NCI-H2107 treated with DMSO at 0.1 percent for 48 hours (cell line): ENCODE data around the gene OR6C65.
"Not testable (repeated sequence)": the region's sequence is repeated elsewhere in the genome, so short reads cannot be mapped to it uniquely, and the experiment has no call there.

Source experiments
- DNase-seq: peaks from one replicate; lab custom pipeline; 2025; ENCODE audit not compliant: unreplicated experiment; lab: John Stamatoyannopoulos, UW

The OR6C65 gene

DNA sequence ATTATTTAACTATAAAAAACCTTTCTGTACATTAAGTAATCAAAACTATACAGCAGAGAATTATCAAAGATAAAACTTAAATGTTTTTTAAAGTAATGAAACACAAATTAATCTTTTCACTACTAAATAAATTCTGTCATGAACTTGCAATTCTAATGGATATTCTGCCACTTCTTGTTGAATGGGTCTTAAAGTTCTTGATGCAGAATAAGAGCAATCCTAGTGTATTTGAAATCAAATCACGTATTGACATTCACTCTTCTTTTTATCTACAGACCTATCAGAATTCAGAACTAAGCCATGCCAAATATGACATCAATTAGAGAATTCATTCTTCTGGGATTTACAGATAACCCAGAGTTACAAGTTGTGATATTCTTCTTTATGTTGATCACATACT lies at the start of gene OR6C65:
TSS of gene OR6C65 (plus strand) at position 301 of the 400 bp plus-strand sequence. CDS start at position 301, 0 bp downstream.
- DNase-seq, result no peak

DNA sequence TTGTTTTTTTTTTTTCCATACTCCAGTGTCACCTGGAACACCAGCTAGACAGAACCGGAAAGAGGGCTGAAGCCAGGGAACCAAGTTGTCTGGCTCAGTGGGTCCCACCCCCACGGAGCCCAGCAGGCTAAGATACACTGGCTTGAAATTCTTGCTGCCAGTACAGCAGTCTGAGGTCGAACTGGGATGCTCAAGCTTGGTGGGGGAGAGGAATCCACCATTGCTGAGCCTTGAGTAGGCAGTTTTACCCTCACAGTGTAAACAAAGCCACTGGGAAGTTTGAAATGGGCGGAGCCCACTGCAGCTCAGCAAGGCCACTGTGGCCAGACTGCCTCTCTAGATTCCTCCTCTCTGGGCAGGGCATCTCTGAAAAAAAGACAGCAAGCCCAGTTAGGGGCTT lies 45.0 kb upstream of the OR6C65 start:
- not testable (repeated sequence) for DNase-seq

DNA sequence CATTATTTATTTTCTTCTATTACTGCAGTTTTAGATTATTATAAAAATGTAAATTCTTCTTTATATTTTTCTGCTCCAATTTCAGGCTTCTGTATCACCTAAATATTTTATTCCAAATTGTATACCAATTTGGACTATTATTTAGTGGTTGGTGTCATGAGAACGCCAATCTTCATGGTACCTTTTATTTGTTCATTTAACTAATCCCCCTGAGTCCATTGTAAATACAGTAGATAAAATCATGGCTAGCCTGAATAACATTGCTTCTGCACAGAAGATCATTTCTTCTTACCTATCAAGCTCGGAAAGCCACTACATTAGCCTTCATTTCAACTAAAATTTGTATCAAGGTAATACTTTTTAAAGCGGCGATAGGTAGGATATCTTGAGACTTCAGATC lies 37.7 kb upstream of the OR6C65 start, which contains the start of gene OR6C75:
TSS of gene OR6C75 (plus strand) at position 301 of the 400 bp plus-strand sequence. CDS start 2,136 bp downstream, outside the sequence.
- no peak for DNase-seq

DNA sequence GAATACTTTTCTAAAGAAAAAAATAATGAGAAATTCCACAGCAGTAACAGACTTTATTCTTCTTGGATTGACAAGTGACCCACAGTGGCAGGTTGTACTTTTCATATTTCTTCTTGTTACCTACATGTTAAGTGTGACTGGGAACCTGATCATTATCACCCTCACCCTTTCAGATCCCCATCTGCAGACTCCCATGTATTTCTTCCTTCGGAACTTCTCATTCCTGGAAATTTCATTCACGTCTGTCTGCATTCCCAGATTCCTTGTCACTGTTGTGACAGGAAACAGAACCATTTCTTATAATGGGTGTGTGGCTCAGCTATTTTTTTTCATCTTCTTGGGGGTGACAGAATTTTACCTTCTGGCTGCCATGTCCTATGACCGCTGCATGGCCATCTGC lies 35.2 kb upstream of the OR6C65 start:
- DNase-seq, result no peak

DNA sequence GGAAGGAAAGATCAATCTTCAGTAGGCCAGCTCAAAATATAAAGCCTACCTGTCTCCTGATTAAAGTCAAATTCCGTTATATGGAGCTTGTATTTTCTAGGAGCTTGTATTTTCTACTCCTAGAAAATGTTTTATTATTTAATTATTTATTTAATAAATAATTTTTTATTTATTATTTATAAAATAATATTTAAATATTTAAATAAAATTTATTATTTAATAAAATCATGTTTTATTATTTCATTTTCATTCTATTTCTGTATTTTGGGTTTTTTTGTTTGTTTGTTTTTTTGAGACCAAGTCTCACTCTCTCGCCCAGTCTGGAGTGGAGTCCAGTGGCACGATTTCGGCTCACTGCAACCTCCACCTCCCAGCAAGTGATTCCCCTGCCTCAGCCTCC lies 27.8 kb upstream of the OR6C65 start:
- no peak for DNase-seq

DNA sequence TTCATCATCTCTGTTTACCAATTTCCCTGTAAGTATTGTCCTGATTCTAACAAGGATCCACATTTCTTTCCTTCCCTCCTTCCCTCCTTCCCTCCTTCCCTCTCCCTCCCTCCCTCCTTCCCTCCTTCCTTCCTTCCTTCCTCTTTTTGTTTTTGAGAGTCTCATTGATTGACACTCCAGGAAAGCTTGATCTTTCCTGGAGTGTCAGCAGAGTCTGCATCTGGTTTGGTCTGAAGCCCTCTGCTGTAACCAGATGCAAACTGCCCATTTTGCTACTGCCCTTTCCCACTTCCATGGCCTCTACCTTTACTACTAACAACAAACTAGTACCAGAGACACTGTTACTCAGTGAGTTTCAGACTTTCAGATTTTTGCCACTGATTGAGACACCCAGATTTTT lies 14.4 kb upstream of the OR6C65 start:
- no peak for DNase-seq

DNA sequence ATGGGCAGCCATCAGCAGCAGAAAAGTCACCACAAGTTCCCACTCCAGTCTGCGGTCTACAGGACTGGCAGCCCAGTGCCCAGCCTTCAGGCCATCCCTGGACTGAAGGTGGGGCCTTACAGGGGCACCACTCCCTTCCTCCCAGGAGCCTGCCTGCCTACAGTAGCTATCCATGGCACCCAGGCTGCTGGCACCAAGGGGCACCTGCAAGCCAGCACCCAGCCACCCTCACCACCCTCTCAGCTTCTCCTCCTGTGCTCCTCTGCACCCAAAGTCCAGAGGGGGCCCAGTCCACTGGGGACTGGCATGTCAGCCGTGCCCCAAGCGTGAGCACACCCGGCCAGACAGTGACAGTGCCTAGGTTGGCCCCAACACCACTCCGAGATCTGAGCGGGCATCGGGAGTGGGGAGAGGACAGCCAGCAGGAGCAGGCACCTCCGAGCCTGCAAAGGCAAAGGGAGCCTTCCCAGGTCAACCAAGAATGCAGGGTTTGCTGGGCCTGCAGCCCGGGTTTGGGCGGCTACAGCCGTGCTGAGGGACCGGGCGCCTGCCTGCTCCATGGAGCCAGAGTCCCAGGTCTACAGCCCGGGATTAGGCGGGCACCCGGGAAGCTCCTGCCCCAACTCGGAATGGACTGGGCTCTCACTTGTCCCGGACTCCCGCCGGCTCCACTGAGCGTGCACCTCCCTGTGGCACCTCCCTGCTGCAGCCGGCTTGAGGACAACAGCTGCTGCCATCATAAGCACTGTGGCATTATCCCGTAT lies 8.1 kb upstream of the OR6C65 start:
- DNase-seq, result no peak

DNA sequence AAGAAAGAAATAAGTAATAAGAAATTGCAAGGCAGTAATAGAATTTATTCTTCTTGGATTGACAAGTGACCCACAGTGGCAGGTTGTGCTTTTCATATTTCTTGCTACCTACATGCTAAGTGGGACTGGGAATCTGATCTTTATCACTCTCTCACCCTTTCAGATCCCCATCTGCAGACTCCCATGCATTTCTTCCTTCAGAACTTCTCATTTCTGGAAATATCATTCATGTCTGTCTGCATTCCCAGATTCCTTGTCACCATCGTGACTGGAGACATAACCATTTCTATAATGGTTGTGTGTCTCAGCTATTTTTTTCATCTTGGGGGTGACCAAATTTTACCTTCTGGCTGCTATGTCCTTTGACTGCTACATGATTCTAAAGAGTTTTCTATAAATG lies 4.0 kb upstream of the OR6C65 start:
- DNase-seq, result no peak

DNA sequence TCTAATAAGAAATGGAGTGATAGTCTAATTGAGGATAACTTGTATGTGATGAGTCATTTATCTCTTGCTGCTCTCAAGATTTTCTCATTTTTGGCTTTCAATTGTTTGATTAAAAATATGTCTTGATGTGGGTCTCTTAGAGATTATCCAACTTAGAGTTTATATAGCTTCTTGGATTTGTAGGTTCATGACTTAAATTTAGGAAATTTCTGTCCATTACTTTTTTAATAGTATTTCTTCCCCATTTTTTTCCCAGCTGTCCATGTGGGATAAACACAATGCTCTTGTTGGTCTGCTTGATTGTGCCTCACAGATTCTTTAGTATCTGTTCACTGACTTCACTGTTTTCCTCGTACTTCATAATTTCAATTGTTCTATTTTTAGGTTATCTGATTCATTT lies 7.5 kb downstream of the OR6C65 start:
- no peak for DNase-seq

DNA sequence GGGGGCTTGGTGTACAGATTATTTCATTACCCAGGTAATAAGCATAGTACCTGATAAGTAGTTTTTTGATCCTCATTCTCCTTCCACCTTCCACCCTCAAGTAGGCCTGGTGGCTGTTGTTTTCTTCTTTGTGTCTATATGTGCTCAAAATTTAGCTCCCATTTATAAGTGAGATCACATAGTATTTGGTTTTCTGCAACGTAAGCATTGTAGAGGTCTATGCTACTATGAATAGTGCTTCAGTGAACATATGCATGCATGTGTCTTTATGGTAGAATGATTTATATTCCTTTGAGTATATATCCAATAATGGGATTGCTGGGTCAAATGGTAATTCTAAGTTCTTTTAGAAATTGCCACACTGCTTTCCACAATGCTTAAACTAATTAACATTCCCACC lies 8.8 kb downstream of the OR6C65 start:
- DNase-seq, result not testable (repeated sequence)

DNA sequence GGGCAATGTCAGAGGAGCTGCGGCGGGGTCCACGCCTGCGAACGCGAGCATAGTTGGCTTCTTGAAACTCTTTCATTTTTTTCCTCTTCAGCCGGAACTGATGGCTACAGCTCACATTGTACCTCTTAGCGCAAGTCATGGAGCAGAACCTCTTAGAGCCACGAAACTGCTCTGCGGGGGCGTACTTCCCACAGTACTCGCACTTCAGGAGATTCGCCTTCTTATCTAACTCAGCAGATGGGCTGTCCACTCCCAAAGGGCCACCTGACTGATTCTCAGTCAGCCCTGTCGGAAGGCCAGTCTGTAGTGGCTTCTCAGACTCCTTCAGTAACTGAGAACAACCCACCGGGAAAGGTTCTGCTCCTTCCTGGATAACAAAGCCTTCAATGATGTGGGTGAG lies 11.8 kb downstream of the OR6C65 start:
- not testable (repeated sequence) for DNase-seq

DNA sequence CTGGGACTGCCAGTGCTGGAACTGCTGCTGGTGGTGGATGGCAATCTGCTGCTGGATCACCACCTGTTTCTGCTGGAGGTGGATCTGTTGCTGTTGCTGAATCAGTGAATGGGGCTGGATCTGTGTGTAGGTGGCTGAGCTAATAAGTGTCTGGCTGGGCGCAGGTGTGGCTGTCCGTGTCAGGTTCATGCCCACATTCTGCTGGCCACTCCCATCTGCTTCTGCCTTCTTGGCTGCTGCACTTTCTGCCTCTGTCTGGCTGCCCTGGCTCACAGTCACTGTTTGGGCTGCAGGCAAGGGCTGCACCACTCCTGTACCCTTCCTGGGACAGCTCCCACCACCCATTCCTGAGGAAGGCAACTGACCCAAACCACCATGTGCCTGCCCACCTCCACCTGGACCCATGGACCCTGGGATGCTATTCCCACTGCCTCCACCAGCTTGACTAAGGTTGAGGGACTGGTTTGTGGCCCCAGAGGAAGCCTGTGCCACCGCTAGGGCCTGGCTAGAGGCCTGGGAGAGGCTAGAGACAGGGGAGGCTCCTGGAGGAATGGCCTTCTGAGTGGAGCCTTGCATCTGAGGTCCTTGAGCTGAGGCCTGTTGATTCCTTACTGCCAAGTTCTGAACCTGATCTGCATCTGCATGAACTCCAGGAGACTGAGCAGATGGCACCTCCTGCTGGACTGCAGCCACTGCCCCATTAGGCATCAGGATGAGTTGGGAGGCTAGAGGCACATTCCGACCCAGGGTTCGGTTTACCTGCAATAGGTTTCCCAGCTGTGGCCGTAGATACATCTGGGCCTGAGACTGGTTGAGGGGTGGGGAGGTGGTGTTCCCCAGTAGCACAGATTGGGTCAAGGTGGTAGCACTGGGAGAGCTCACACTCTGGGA lies 13.4 kb downstream of the OR6C65 start:
- not testable (repeated sequence) for DNase-seq

DNA sequence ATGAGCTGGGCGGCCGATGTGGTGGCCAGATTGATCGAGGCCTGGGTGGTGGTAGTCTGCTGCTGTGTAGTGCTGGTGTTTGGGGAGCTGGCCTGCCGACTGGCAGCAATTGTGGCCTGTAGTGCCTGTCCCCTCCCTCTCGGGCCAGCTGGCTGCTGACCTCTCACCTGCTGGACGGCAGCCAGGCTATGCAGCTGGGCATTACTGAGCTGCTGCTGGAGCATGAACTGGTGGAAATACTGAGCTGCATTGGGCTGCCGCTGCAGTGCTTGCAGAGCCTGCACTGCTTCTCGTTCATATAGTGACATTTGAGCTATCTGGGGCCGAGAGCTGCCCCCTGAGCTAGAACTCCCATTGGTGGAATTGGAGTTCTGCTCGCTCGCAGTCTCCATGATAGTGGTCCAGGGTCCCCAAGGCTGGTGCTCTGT lies 14.1 kb downstream of the OR6C65 start:
- not testable (repeated sequence) for DNase-seq

DNA sequence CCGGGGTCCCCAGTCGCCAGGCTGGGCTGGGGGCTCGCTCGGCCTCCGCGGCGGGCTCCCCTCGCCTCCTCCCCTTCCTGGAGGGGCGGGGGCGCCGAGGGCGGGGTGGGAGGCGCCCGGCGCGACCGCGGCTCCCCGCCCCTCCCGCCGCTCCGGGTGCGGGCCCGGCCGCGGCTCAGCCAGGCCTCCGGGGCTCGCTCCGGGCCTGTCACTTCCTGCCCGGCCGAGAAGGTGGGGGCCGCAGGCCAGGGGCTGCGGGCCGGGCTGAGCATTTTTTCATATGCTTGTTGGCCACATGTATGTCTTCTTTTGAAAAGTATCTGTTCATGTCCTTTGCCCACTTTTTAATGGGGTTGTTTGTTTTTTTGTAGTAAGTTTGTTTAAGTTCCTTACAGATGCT lies 14.6 kb downstream of the OR6C65 start:
- DNase-seq, result not testable (repeated sequence)

DNA sequence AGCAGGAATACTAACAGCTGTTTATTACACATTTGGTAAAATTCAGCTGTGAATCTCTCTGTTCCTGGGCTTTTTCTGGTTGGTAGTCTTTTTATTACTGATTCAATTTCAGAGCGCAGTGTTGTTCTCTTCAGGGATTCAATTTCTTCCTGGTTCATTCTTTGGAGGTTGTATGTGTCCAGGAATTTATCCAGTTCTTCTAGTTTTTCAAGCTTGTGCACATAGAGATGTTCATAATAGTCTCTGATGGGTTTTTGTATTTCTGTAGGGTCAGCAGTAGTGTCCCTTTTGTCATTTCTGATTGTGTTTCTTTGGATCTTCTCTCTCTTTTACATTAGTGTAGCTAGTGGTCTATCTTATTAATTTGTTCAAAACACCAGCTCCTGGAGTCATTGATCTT lies 16.6 kb downstream of the OR6C65 start:
- DNase-seq, result no peak

DNA sequence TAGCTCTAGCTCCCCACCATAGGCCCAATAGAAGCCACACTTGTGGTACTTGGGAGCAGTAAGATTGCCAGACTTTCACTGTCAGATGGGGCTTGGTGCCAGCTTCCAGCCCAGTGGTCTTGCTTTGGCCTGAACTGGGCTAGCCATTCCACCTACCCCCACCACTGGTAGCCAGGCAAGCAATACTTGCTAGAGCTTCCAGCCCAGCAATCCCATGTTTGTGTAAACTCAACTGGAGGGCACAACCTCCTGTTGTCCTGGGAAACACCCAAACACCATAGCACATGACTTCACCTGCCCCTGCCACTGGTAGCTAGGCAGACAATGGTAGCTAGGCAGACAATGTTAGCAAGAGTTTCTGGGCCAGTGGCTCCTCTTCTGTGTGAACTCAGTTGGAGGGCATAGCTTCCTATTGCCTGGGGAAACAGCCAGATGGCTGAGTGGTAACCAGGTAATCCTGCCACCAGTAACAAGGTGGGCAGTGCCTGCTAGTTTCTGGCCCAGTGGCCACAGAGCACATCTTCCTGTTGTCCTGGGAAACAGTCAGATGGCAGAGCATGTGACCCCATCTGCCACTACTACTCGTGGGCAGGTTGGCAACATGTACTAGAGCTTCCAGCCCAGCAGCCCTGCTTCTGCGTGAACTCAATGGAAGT lies 20.1 kb downstream of the OR6C65 start:
- DNase-seq, result no peak

DNA sequence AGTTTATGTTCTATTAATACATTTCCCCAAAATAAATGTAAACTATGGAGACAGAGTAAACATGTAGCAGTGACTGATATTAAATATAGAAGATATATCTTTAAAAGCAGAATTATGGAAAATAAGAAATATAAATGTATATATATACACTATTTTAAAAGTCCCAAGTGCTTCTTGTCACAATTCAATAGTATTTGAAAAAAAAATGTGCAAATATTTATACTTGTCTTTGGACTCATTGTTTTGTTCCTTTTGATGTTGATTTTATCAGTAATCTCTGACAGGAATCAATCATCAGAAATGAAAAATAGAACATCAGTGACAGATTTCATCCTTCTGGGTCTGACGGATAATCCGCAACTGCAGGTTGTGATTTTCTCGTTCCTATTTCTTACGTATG lies 25.6 kb downstream of the OR6C65 start, which contains the start of gene OR6C76:
TSS of gene OR6C76 (plus strand) at position 301 of the 400 bp plus-strand sequence. CDS start at position 301, 0 bp downstream.
- DNase-seq, result no peak

DNA sequence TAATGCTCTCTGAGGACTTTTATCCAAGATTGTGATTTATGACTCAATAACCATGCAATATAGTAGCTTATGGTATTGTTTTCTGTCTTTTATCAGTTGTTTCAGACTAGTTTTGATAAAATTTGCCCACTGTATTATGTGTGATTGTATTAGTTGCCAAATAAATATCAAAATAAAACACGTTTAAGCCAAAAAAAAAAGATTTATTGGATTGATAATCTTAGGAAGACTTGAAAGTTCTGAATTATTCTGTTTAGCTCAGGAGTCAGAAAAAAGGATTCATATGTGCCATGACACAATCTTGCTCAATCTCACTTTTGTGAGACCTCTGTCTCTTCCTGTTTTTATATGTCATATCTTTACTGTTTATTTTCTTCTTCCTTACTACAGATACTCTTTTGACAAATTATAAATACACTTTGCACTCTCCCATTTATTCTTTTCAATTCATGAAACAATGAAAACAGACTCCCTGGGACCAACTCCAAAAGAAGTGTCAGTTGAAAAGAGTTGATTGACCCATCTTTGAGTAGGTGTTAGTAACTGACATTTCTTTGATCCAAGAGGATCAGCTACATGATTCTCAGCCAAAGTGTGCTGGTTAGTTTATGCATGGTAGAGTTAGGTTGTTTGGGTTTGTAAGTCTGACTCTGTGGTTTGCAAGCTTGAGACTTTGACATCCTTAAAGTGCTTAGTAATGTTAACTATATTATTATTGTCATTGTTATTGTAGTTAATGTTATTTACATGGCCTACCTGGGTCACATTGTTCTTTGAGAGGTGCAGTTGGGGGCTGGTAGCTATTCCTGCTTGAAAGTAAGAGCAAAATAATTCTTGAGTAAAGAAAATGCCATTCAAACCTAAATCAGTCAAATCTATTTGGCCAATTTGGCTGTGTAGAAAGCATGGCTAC lies 28.3 kb downstream of the OR6C65 start:
- DNase-seq, result no peak

DNA sequence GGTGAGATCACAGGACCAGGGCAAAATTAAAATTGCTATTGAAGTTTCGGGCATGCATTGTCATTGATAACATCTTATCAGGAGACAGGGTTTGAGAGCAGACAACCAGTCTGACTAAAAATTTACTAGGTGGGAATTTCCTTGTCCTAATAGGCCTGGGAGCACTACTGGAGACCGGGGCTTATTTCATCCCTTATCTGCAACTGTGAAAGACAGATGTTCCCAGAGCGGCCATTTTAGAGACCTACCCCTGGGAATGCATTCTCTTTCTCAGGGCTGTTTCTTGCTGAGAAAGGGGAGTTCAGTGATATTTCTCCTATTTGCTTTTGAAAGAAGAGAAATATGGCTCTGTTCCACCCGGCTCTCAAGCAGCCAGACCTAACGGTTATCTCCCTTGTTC lies 40.9 kb downstream of the OR6C65 start:
- DNase-seq, result not testable (repeated sequence)

DNA sequence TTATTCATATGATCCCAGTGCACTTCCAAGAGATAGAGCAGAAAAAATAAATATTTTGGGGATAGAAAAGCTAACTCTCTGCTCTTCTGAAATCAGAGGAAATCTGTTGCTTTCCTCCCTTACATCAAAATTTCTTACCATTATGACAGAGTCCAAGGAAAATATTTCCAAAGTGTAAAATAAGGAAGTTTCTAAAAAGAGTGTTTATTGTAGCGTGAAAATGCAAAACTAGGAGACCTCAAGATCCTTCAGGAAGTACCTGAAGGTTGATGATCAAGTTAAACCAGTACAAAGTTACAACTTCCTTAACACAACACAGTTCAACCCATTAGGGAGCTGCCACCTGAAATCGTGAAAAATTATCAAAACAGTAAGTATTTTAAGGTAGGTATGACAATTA lies 43.4 kb downstream of the OR6C65 start, which contains the start of gene OR6C2:
TSS of gene OR6C2 (plus strand) at position 301 of the 400 bp plus-strand sequence. CDS start 8,138 bp downstream, outside the sequence.
- DNase-seq, result no peak
